Endothelial cell of umbilical vein (primary cell): ENCODE measurements around the gene MRGPRD. TPM values are rescaled to one million over a fixed set of nuclear protein-coding genes. Genes with fewer than 3 reads are reported as not detected.

ENCODE experiments used
- BruUV-seq: library from RNA; stranded (reverse); fragments of 400-500 nt; replicated peaks from 2 replicates; lab custom pipeline; 2021; lab: Mats Ljungman, UMichigan
- CTCF ChIA-PET: fragments of 300-600, 350-600 bp; sonication (Branson Sonifier 250); formaldehyde crosslinking; loops from one replicate; lab custom pipeline; 2021; ENCODE audit warnings: antibody characterized with exemption, inconsistent platforms; lab: Charles Lee
- POLR2A ChIA-PET: fragments of 300-600, 350-600 bp; sonication (Branson Sonifier 250); formaldehyde crosslinking; loops from one replicate; lab custom pipeline; 2021; ENCODE audit warnings: antibody characterized with exemption, inconsistent platforms; lab: Charles Lee
- DNase-seq: peaks from one replicate; pipeline ENCODE4 v3.0.0-alpha.2; 2011; ENCODE audit warnings: low read depth, low spot score
- FAIRE-seq: peaks from 2 replicates; lab custom pipeline; 2011; peaks lifted over from hg19 to GRCh38; lab: Jason Lieb, UNC
- H2AFZ ChIP-seq: 2 replicates; pipeline ENCODE4 v1.6.0; 2012; ENCODE audit warnings: low read depth, low read length, control low read depth, inconsistent platforms
- H3K27ac ChIP-seq: 2 replicates; pipeline ENCODE4 v1.5.1; 2011; ENCODE audit warnings: low read depth, mild to moderate bottlenecking, control low read depth, low read length, moderate library complexity; ENCODE audit not compliant: insufficient read depth
- H3K27me3 ChIP-seq, 2 experiments: 2 replicates each; pipeline versions ENCODE4 v1.6.0 to v1.6.1; 2011; ENCODE audit warnings: low read length in 2 of 2, mixed read lengths in 1 of 2; ENCODE audit not compliant: control insufficient read depth in 2 of 2, insufficient read depth in 2 of 2
- H3K36me3 ChIP-seq, 2 experiments: 2 replicates in 1 of 2; 3 replicates in 1 of 2; pipeline ENCODE4 v1.5.1; 2011; ENCODE audit warnings: low read length in 2 of 2, mild to moderate bottlenecking in 1 of 2, moderate library complexity in 1 of 2; ENCODE audit not compliant: control insufficient read depth in 2 of 2, insufficient read depth in 2 of 2; ENCODE audit errors: extremely low read depth in 1 of 2
- H3K4me1 ChIP-seq: 3 replicates; pipeline ENCODE4 v1.5.1; 2011; ENCODE audit warnings: mild to moderate bottlenecking, low read length; ENCODE audit not compliant: control insufficient read depth, insufficient read depth; ENCODE audit errors: extremely low read depth
- H3K4me2 ChIP-seq: 2 replicates; pipeline ENCODE4 v1.6.1; 2011; ENCODE audit warnings: low read length, control low read depth, mixed read lengths; ENCODE audit not compliant: insufficient read depth
- H3K4me3 ChIP-seq, 3 experiments: fragments of 200-600 bp in 1 of 3; sonication (generic), shearing (Covaris generic) in 1 of 3; replicated peaks in 1 of 3; 2 replicates each; pipeline ENCODE4 v1.5.1; 2011 to 2016; ENCODE audit warnings: control low read depth in 3 of 3, low read length in 3 of 3, mild to moderate bottlenecking in 2 of 3, inconsistent platforms in 1 of 3, low read depth in 1 of 3, moderate library complexity in 1 of 3; ENCODE audit not compliant: insufficient read depth in 1 of 3
- H3K79me2 ChIP-seq: 2 replicates; pipeline ENCODE4 v1.6.0; 2012; ENCODE audit warnings: low read length, inconsistent platforms; ENCODE audit not compliant: control insufficient read depth, insufficient read depth
- H3K9ac ChIP-seq: replicated peaks from 2 replicates; pipeline ENCODE3; 2011; ENCODE audit warnings: low read length, control low read depth; ENCODE audit not compliant: insufficient read depth; ENCODE audit errors: extremely low read depth
- H3K9me1 ChIP-seq: replicated peaks from 3 replicates; pipeline ENCODE4 v1.6.0; 2011; ENCODE audit warnings: mild to moderate bottlenecking, low read length; ENCODE audit not compliant: control insufficient read depth, insufficient read depth; ENCODE audit errors: extremely low read depth
- H3K9me3 ChIP-seq: replicated peaks from 2 replicates; pipeline ENCODE4 v1.5.1; 2012; ENCODE audit warnings: low read length, inconsistent platforms; ENCODE audit not compliant: control insufficient read depth, insufficient read depth
- H4K20me1 ChIP-seq: replicated peaks from 2 replicates; pipeline ENCODE3; 2011; ENCODE audit warnings: mild to moderate bottlenecking, low read length; ENCODE audit not compliant: control insufficient read depth, insufficient read depth; ENCODE audit errors: extremely low read depth
- CTCF ChIP-seq, 2 donors: IDR thresholded peaks; 1 replicate in 1 of 2; 2 replicates in 1 of 2; pipeline ENCODE4 v1.5.1; 2011; ENCODE audit warnings: low read length in 2 of 2, mild to moderate bottlenecking in 2 of 2, moderate library complexity in 2 of 2, control low read depth in 1 of 2, inconsistent platforms in 1 of 2, low read depth in 1 of 2; ENCODE audit not compliant: insufficient read depth in 1 of 2; ENCODE audit errors: extremely low read depth in 1 of 2
- EZH2 ChIP-seq: IDR thresholded peaks from 2 replicates; pipeline ENCODE4 v1.6.1; 2012; ENCODE audit warnings: borderline replicate concordance, low read depth, mild to moderate bottlenecking, moderate library complexity, low read length, inconsistent platforms; ENCODE audit not compliant: severe bottlenecking
- FOS ChIP-seq: IDR thresholded peaks from 2 replicates; pipeline ENCODE4 v1.6.1; 2011; ENCODE audit warnings: mild to moderate bottlenecking, low read length, moderate library complexity, borderline replicate concordance; ENCODE audit not compliant: insufficient read depth
- GATA2 ChIP-seq: IDR thresholded peaks from 2 replicates; pipeline ENCODE4 v1.7.0; 2011; ENCODE audit warnings: low read depth, mild to moderate bottlenecking, moderate library complexity, mixed read lengths, low read length; ENCODE audit not compliant: insufficient read length, insufficient read depth
- JUN ChIP-seq: IDR thresholded peaks from 2 replicates; pipeline ENCODE4 v1.6.1; 2011; ENCODE audit warnings: borderline replicate concordance, low read depth; ENCODE audit not compliant: insufficient read length, insufficient read depth
- MAX ChIP-seq: IDR thresholded peaks from 2 replicates; pipeline ENCODE4 v1.6.1; 2011; ENCODE audit not compliant: insufficient read depth, insufficient read length
- MYC ChIP-seq: IDR thresholded peaks from one replicate; pipeline ENCODE4 v1.6.1; 2011; ENCODE audit warnings: mild to moderate bottlenecking, low read depth, low read length
- POLR2A ChIP-seq: IDR thresholded peaks from 2 replicates; pipeline ENCODE4 v1.6.1; 2012; ENCODE audit warnings: low read depth, mild to moderate bottlenecking, control low read depth, low read length
- POLR2AphosphoS5 ChIP-seq: IDR thresholded peaks from 2 replicates; pipeline ENCODE4 v1.6.1; 2012; ENCODE audit warnings: low read depth, mild to moderate bottlenecking, control low read depth, low read length, moderate library complexity; ENCODE audit not compliant: insufficient read depth
- dilution Hi-C: fragments of 300-500 bp; cut with MboI; formaldehyde crosslinking; loops from one replicate; pipeline ENCODE4 v1.15.0; 2019; ENCODE audit warnings: low sequenced_read_pairs; ENCODE audit not compliant: extremely low pct_ligation_motif_present
- intact Hi-C: fragments of 100-400 bp; cut with micrococcal nuclease; formaldehyde crosslinking; loops from one replicate; pipeline ENCODE4 v1.10.0; 2022
- polyA plus RNA-seq, 4 experiments: library from polyadenylated mRNA; depleted of rRNA in 3 of 4; stranded (reverse) in 3 of 4; unstranded in 1 of 4; fragments of >200 nt; gene quantifications; 2 replicates each; pipeline versions ENCODE4 v1.2.1 to v1.2.3, GENCODE V29; 2011 to 2012; ENCODE audit warnings: missing spikeins in 1 of 4
- total RNA-seq: library from RNA; stranded (reverse); gene quantifications from 2 replicates; pipeline ENCODE4 v1.2.3, GENCODE V29; 2021

Gene MRGPRD
- total and polyA plus RNA-seq, 2 donors (not counting 3 experiments of a cell fraction or from before 2014, with no cell fraction given), result not detected

- Histone ChIP-seq H3K4me1 (no peaks in the 10 kb centered on the region), H4K20me1 (no peaks in the 10 kb centered on the region), H3K9me3 (no peaks in the 10 kb centered on the region), H3K36me3 (no peaks in the 10 kb centered on the region), H2AFZ (no peak overlapping the region), H3K27ac (no peak overlapping the region), H3K4me3 (no peak overlapping the region), H3K4me2 (no peak overlapping the region), H3K79me2 (no peaks in the 10 kb centered on the region), H3K9me1 (no peaks in the 10 kb centered on the region), H3K9ac (no peak overlapping the region), H3K27me3 (peaks cover 0 to 2% of the 10 kb centered on the region in 2 experiments)
- dilution Hi-C loops (no loop called here), intact Hi-C loops (no loop called here)
- FAIRE-seq (no peak), DNase-seq (no peak)
- ChIA-PET POLR2A (no interaction called here), CTCF (no interaction called here)
- no peak for TF ChIP-seq CTCF (IDR thresholded peaks at IDR 0.05; ENCODE audit: extremely low read depth in 1 of 2, insufficient read depth in 1 of 2, low read depth in 1 of 2, low read length in 2 of 2)
- no peak for TF ChIP-seq JUN
- no peak for TF ChIP-seq MAX
- no peak for TF ChIP-seq POLR2AphosphoS5
- no peak for TF ChIP-seq EZH2
- no peak for TF ChIP-seq GATA2
- TF ChIP-seq POLR2A, result no peak
- no peak for TF ChIP-seq FOS
- TF ChIP-seq MYC, result no peak
- no TSS peak for BruUV-seq
Observed at GRCh38 chr11:69024509-69024908, 43.7 kb upstream of the MRGPRD start.
